Endothelial cell of umbilical vein (primary cell): Measurements from ENCODE around the gene VRK2. TPM values are rescaled to one million over a fixed set of nuclear protein-coding genes. Genes with fewer than 3 reads are reported as not detected.
A peak's percentile ranks its signal among the peaks of the same experiment; 100 is the strongest.

ENCODE experiments used
- BruUV-seq: library from RNA; stranded (reverse); fragments of 400-500 nt; replicated peaks from 2 replicates; lab custom pipeline; 2021; lab: Mats Ljungman, UMichigan
- CTCF ChIA-PET: fragments of 300-600, 350-600 bp; sonication (Branson Sonifier 250); formaldehyde crosslinking; loops from one replicate; lab custom pipeline; 2021; ENCODE audit warnings: antibody characterized with exemption, inconsistent platforms; lab: Charles Lee
- POLR2A ChIA-PET: fragments of 300-600, 350-600 bp; sonication (Branson Sonifier 250); formaldehyde crosslinking; loops from one replicate; lab custom pipeline; 2021; ENCODE audit warnings: antibody characterized with exemption, inconsistent platforms; lab: Charles Lee
- DNase-seq: peaks from one replicate; pipeline ENCODE4 v3.0.0-alpha.2; 2011; ENCODE audit warnings: low read depth, low spot score
- FAIRE-seq: peaks from 2 replicates; lab custom pipeline; 2011; peaks lifted over from hg19 to GRCh38; lab: Jason Lieb, UNC
- H2AFZ ChIP-seq: 2 replicates; pipeline ENCODE4 v1.6.0; 2012; ENCODE audit warnings: low read depth, low read length, control low read depth, inconsistent platforms
- H3K27ac ChIP-seq: 2 replicates; pipeline ENCODE4 v1.5.1; 2011; ENCODE audit warnings: low read depth, mild to moderate bottlenecking, control low read depth, low read length, moderate library complexity; ENCODE audit not compliant: insufficient read depth
- H3K27me3 ChIP-seq, 2 experiments: 2 replicates each; pipeline versions ENCODE4 v1.6.0 to v1.6.1; 2011; ENCODE audit warnings: low read length in 2 of 2, mixed read lengths in 1 of 2; ENCODE audit not compliant: control insufficient read depth in 2 of 2, insufficient read depth in 2 of 2
- H3K36me3 ChIP-seq, 2 experiments: 2 replicates in 1 of 2; 3 replicates in 1 of 2; pipeline ENCODE4 v1.5.1; 2011; ENCODE audit warnings: low read length in 2 of 2, mild to moderate bottlenecking in 1 of 2, moderate library complexity in 1 of 2; ENCODE audit not compliant: control insufficient read depth in 2 of 2, insufficient read depth in 2 of 2; ENCODE audit errors: extremely low read depth in 1 of 2
- H3K4me1 ChIP-seq: 3 replicates; pipeline ENCODE4 v1.5.1; 2011; ENCODE audit warnings: mild to moderate bottlenecking, low read length; ENCODE audit not compliant: control insufficient read depth, insufficient read depth; ENCODE audit errors: extremely low read depth
- H3K4me2 ChIP-seq: 2 replicates; pipeline ENCODE4 v1.6.1; 2011; ENCODE audit warnings: low read length, control low read depth, mixed read lengths; ENCODE audit not compliant: insufficient read depth
- H3K4me3 ChIP-seq, 3 experiments: fragments of 200-600 bp in 1 of 3; sonication (generic), shearing (Covaris generic) in 1 of 3; replicated peaks in 1 of 3; 2 replicates each; pipeline ENCODE4 v1.5.1; 2011 to 2016; ENCODE audit warnings: control low read depth in 3 of 3, low read length in 3 of 3, mild to moderate bottlenecking in 2 of 3, inconsistent platforms in 1 of 3, low read depth in 1 of 3, moderate library complexity in 1 of 3; ENCODE audit not compliant: insufficient read depth in 1 of 3
- H3K79me2 ChIP-seq: 2 replicates; pipeline ENCODE4 v1.6.0; 2012; ENCODE audit warnings: low read length, inconsistent platforms; ENCODE audit not compliant: control insufficient read depth, insufficient read depth
- H3K9ac ChIP-seq: replicated peaks from 2 replicates; pipeline ENCODE3; 2011; ENCODE audit warnings: low read length, control low read depth; ENCODE audit not compliant: insufficient read depth; ENCODE audit errors: extremely low read depth
- H3K9me1 ChIP-seq: replicated peaks from 3 replicates; pipeline ENCODE4 v1.6.0; 2011; ENCODE audit warnings: mild to moderate bottlenecking, low read length; ENCODE audit not compliant: control insufficient read depth, insufficient read depth; ENCODE audit errors: extremely low read depth
- H3K9me3 ChIP-seq: replicated peaks from 2 replicates; pipeline ENCODE4 v1.5.1; 2012; ENCODE audit warnings: low read length, inconsistent platforms; ENCODE audit not compliant: control insufficient read depth, insufficient read depth
- H4K20me1 ChIP-seq: replicated peaks from 2 replicates; pipeline ENCODE3; 2011; ENCODE audit warnings: mild to moderate bottlenecking, low read length; ENCODE audit not compliant: control insufficient read depth, insufficient read depth; ENCODE audit errors: extremely low read depth
- CTCF ChIP-seq, 2 donors: IDR thresholded peaks; 1 replicate in 1 of 2; 2 replicates in 1 of 2; pipeline ENCODE4 v1.5.1; 2011; ENCODE audit warnings: low read length in 2 of 2, mild to moderate bottlenecking in 2 of 2, moderate library complexity in 2 of 2, control low read depth in 1 of 2, inconsistent platforms in 1 of 2, low read depth in 1 of 2; ENCODE audit not compliant: insufficient read depth in 1 of 2; ENCODE audit errors: extremely low read depth in 1 of 2
- EZH2 ChIP-seq: IDR thresholded peaks from 2 replicates; pipeline ENCODE4 v1.6.1; 2012; ENCODE audit warnings: borderline replicate concordance, low read depth, mild to moderate bottlenecking, moderate library complexity, low read length, inconsistent platforms; ENCODE audit not compliant: severe bottlenecking
- FOS ChIP-seq: IDR thresholded peaks from 2 replicates; pipeline ENCODE4 v1.6.1; 2011; ENCODE audit warnings: mild to moderate bottlenecking, low read length, moderate library complexity, borderline replicate concordance; ENCODE audit not compliant: insufficient read depth
- GATA2 ChIP-seq: IDR thresholded peaks from 2 replicates; pipeline ENCODE4 v1.7.0; 2011; ENCODE audit warnings: low read depth, mild to moderate bottlenecking, moderate library complexity, mixed read lengths, low read length; ENCODE audit not compliant: insufficient read length, insufficient read depth
- JUN ChIP-seq: IDR thresholded peaks from 2 replicates; pipeline ENCODE4 v1.6.1; 2011; ENCODE audit warnings: borderline replicate concordance, low read depth; ENCODE audit not compliant: insufficient read length, insufficient read depth
- MYC ChIP-seq: IDR thresholded peaks from one replicate; pipeline ENCODE4 v1.6.1; 2011; ENCODE audit warnings: mild to moderate bottlenecking, low read depth, low read length
- POLR2A ChIP-seq: IDR thresholded peaks from 2 replicates; pipeline ENCODE4 v1.6.1; 2012; ENCODE audit warnings: low read depth, mild to moderate bottlenecking, control low read depth, low read length
- POLR2AphosphoS5 ChIP-seq: IDR thresholded peaks from 2 replicates; pipeline ENCODE4 v1.6.1; 2012; ENCODE audit warnings: low read depth, mild to moderate bottlenecking, control low read depth, low read length, moderate library complexity; ENCODE audit not compliant: insufficient read depth
- dilution Hi-C: fragments of 300-500 bp; cut with MboI; formaldehyde crosslinking; loops from one replicate; pipeline ENCODE4 v1.15.0; 2019; ENCODE audit warnings: low sequenced_read_pairs; ENCODE audit not compliant: extremely low pct_ligation_motif_present
- intact Hi-C: fragments of 100-400 bp; cut with micrococcal nuclease; formaldehyde crosslinking; loops from one replicate; pipeline ENCODE4 v1.10.0; 2022
- polyA plus RNA-seq, 4 experiments: library from polyadenylated mRNA; depleted of rRNA in 3 of 4; stranded (reverse) in 3 of 4; unstranded in 1 of 4; fragments of >200 nt; gene quantifications; 2 replicates each; pipeline versions ENCODE4 v1.2.1 to v1.2.3, GENCODE V29; 2011 to 2012; ENCODE audit warnings: missing spikeins in 1 of 4
- total RNA-seq: library from RNA; stranded (reverse); gene quantifications from 2 replicates; pipeline ENCODE4 v1.2.3, GENCODE V29; 2021

The VRK2 gene
- total and polyA plus RNA-seq, 2 donors (not counting 3 experiments of a cell fraction or from before 2014, with no cell fraction given): 11.2 to 35.2 TPM

- Histone ChIP-seq H3K9me1 (no peaks in the 10 kb centered on the region), H3K9me3 (no peaks in the 10 kb centered on the region), H3K4me3 (no peak overlapping the region), H2AFZ (no peak overlapping the region), H3K27ac (no peak overlapping the region), H4K20me1 (no peaks in the 10 kb centered on the region), H3K36me3 (peaks cover 1 to 17% of the 10 kb centered on the region in 2 experiments), H3K4me2 (no peak overlapping the region), H3K9ac (no peak overlapping the region), H3K79me2 (peaks cover 4% of the 10 kb centered on the region), H3K27me3 (no peaks in the 10 kb centered on the region), H3K4me1 (no peaks in the 10 kb centered on the region)
- dilution Hi-C loops (no loop called here), intact Hi-C loops (no loop called here)
- FAIRE-seq (no peak), DNase-seq (peak; percentile 48)
- BruUV-seq: no TSS peak
- ChIA-PET CTCF (interaction anchor here (0.7 to 1.3 kb wide), 5 partner anchors 8 to 26 kb away, joined by 3 to 5 read pairs (median 3); no protein-coding TSS in a partner anchor), POLR2A (interaction anchor here (0.5 kb wide), 1 partner anchor 145 kb away, joined by 3 read pairs; no protein-coding TSS in a partner anchor)
- TF ChIP-seq EZH2 (no peak), POLR2AphosphoS5 (no peak), FOS (no peak), JUN (no peak), GATA2 (no peak), POLR2A (no peak), CTCF (IDR thresholded peaks at IDR 0.05; ENCODE audit: extremely low read depth in 1 of 2, insufficient read depth in 1 of 2, low read depth in 1 of 2, low read length in 2 of 2) (no peak), MYC (no peak)
Observed at GRCh38 chr2:58158481-58158880, 111.9 kb downstream of the VRK2 start.
